T follicular helper cell (primary cell): ENCODE data around the gene A1CF.
"Not testable (repeated sequence)": the region's sequence is repeated elsewhere in the genome, so short reads cannot be mapped to it uniquely, and the experiment has no call there.

Source experiments
- DNase-seq: peaks from one replicate; pipeline ENCODE4 v3.0.0-alpha.2; 2020; ENCODE audit warnings: low read depth
- total RNA-seq, 2 experiments: gene quantifications; one replicate each; lab custom pipeline; 2026; lab: John Stamatoyannopoulos, UW

The A1CF gene
- 0 to 0.12 reads per million in 2 experiments for total RNA-seq

- no peak for DNase-seq
Measured at GRCh38 chr10:50885097-50885859, at the start of gene A1CF. A1CF (minus strand) TSS chr10:50885627; CDS start chr10:50859940, 25,687 bp downstream.

DNA sequence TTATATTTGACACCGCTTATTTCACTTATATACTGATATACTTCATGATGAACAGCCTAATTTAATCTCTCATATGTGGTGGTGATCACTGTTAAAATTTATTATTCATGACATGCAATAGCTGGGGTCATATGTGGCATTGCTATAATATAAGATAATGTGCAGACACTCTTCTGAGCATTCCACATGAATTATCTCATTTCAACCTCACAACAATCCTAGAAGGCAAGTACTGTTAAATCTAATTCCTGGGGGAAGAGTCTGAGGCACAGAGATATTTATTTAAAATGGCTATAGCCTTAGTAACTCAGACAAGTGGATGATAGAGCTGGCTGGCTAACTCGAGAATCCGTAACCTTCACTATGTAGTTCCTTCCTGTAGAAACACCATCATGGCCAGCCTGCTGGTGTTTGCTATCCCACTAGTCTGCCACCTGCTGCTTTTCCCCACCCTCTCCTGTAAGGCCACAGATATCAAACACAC is 46.6 kb upstream of the A1CF start:
- no peak for DNase-seq

DNA sequence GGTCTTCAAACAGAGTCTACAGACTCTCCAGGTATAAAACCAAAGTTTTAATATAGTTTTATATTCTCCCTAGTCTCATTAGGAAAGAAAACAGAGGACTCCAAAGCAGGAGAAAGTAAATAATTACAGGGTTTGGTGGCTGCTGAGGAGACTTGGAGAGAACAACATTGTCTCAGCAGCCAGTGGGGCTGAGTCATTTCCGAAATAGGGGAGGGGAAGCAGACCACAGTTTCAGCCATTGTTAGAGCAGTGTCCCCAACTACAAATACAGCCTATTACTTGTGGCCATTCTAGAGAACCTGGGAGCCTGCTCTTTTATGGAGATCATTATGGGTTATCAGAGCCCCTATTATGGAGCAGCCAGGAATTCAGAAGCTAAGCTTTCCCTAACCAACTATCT is 44.2 kb upstream of the A1CF start:
- DNase-seq, result no peak

DNA sequence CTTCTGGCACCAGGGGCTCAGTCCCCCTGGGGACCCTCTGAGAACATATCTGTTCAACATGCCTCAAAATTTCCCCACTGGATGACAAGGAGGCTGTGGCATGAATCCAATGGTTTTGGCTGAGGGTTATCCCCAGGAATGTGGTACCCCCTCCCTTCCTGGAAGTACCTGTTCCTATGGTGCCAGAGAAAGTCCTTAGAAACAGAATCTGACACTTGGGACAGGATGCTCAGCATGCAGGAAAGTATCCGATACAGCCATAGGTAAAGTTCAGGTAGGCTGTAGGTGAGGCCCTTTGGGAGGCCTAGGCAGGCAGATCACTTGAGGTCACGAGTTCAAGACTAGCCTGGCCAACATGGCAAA is 42.7 kb upstream of the A1CF start:
- DNase-seq, result no peak

GRCh38 chr10:50927522-50928189 is 42.2 kb upstream of the A1CF start:
- no peak for DNase-seq

- not testable (repeated sequence) for DNase-seq
Measured at GRCh38 chr10:50923471-50923870, 38.0 kb upstream of the A1CF start.

GRCh38 chr10:50919010-50919409 is 33.6 kb upstream of the A1CF start:
- DNase-seq, result no peak

DNA sequence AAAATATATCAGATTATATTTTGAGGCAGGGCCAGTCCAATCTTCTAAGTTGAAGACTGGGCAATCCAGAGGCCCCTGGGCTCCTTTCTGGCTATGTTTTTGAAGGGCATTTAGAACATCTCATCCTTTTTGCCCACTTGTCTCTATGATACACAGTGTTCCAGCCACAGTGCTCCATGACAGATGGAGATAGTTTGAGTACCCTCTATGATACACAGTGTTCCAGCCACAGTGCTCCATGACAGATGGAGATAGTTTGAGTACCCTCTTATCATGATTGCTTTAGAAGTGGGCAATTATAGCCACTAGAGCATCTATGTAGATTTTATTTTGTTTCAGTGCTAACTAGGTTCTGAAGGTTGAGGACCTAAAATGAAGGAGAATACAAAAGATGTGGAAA is 33.1 kb upstream of the A1CF start:
- DNase-seq, result no peak

DNA sequence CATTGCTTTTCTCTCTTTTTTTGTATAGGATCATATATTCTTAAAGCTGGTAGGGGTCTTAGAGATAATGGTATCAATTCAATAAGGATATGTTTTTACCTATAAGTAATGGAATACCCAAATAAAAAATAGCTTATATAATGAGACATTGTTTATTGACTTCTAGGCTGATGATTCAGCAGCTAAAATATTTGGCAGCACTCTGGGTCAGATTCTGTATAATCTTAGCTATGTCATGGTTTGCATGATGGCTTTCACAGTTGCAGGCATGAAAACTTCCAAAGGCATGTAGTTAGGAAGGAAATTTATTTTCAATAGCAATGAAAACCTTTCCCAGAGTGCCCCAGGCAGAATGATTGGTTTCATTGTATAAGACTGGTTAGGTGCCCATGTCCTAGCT is 32.1 kb upstream of the A1CF start:
- DNase-seq, result no peak

DNA sequence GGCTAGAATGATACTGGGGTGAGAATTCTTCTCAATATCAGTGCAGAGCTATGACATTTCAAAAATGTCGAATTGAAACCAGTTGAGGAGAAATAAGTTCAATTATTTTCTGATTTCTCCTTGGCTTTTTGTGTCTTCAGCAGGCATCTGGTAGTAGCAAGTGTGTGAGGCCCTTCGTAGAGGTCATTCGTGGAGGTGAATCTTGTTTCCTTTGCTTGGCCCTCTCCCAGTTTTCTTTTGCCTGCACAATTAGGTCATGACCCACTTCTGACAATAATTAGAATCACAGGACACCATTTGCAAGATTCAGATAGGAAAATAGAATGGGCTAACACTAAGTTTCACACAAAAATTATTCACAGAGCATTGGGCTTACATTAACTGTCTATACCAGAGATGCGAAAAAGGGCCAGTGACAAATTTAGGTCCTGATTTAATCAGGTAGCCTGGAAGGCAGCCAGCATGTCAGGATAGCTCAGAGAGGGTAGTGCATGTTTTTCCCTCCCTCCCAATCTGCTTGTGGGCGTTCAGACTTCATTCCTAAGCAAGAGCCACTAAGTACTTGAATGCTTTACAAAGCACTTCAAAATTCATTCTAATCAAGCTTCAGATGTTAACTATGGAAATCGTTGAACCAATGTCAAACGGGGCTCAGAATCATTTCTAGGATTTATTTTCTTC is 24.0 kb upstream of the A1CF start:
- no peak for DNase-seq

DNA sequence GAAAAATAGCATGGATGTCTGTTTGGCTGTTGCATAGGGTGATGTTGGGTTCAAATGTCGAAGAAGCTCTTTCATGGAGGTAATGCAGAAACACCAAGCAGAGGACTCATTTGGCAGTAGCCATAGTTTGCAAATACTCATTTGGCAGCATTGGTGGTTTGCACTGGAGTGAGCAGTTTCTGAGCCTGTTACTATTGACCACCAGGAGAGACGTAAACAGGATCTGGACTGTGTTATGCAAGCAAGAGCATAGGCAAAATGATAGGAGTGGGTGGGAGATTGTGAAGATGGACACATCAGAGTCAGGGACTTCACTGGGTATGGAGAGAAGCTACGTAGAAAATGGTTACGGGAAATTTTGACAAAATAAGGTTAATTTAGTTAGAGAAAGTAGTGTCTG is 22.9 kb upstream of the A1CF start:
- no peak for DNase-seq

DNA sequence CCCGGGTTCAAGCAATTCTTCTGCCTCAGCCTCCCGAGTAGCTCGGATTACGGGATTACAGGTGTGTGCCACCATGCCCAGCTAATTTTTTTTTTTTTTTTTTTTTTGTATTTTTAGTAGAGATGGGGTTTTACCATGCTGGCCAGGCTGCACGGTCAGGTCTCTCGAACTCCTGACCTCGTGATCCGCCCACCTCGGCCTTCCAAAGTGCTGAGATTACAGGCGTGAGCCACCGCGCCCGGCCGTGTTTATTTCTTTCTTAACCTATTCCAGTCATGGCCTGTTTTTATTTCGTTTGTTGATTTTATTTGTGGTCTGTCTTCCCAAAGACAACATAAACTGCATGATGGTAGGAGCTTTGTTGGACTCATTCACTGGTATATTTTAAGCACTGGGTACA is 20.4 kb upstream of the A1CF start:
- not testable (repeated sequence) for DNase-seq

- no peak for DNase-seq
Measured at GRCh38 chr10:50896721-50897120, 11.3 kb upstream of the A1CF start.

GRCh38 chr10:50894312-50894711 is 8.9 kb upstream of the A1CF start:
- no peak for DNase-seq

DNA sequence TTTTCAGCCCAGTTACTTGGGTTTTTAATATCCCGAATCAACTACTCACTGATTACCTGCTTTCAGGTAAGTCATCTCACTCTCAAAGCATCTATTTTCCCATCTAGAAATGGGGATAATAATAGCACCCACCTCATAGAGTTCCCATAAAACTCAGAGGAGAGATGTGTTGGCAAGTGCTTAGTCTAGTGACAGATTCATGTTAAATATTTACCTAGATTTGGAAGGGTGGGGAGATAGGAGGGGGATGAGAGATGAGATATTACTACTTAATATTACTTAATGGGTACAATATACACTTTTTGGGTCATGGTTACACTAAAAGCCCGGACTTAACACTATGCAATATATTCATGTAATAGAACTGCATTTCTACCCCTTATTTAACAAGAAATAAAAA is 7.0 kb upstream of the A1CF start:
- no peak for DNase-seq

DNA sequence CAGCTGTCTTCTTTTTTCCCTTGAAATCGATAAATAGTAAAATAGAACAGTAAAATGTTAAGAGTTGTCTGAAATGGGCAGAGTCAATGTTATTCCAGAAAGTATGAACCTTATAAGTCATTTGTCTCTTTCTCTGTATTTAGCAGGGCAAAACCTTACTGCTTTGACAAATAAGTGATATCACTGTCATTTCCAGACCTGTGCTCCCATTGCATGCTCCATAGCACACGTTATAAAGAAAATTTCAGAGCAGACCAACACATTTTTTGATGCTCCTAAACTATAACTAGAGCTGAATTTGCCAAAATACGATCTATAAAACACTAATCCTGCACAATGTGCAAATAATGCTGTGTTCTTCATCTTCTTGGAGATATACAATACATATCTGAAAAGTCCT is 1.1 kb downstream of the A1CF start:
- no peak for DNase-seq

GRCh38 chr10:50883629-50884028 is 1.8 kb downstream of the A1CF start:
- DNase-seq, result no peak

DNA sequence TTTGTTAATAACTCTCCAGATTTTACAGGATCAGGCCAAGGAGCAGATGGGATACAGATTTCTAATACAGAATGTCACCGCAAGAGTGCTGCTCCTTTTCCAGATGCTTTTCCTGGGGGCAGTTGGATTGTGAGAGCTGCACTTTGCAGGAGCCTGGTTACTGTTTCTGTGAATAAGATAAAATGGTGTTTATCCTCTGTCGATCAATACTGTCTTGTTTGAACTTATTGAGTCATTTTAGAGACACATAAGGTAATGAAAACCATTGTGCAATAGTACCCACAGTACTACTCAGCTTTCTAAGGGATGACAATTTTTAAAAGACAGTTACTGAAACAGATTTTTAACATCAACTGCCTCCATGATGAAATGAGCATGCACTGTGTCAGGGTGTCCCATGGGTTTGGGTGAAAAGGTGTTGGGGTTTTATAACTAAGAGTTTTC is 2.9 kb downstream of the A1CF start:
- DNase-seq, result no peak

DNA sequence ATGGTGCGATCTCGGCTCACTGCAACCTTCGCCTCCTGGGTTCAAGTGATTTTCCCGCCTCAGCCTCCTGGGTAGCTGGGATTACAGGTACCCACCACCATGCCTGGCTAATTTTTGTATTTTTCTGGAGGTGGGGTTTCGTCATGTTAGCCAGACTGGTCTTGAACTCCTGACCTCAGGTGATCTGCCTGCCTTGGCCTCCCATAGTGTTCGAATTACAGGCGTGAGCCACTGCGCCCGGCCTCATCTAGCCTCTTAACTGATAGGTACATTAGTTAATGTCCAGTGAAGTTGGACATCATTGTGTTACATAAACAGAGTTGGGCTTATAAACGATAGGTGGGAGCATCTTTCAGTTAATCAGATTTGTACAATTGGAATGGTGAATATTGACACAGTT is 4.4 kb downstream of the A1CF start:
- not testable (repeated sequence) for DNase-seq

- DNase-seq, result no peak
Measured at GRCh38 chr10:50876429-50876828, 9.0 kb downstream of the A1CF start.

- DNase-seq, result no peak
Measured at GRCh38 chr10:50874723-50875122, 10.7 kb downstream of the A1CF start.

DNA sequence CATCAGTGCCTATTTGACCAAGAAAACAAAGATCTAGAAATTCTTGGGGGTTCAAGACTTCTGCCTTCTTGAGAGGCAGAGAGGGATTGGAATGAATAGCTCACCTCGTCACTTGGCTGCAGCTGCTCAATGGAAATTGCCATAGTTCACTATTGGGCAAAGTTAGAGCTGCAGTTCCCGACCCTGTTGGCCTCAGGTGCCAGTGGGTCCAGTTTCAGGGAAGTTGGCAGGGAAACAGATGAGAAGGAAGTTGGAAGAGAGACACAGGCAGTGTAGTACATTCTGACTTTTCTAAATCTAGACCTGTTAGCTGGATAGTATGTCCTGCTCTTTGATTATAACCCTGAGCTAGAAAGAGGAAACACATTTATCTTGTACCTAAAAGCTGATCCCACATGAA is 19.1 kb downstream of the A1CF start:
- no peak for DNase-seq

GRCh38 chr10:50862719-50863118 is 22.7 kb downstream of the A1CF start:
- no peak for DNase-seq
